Osteocyte (in vitro differentiated cells): ENCODE data around the gene TFRC. TPM values are rescaled to one million over a fixed set of nuclear protein-coding genes. Genes with fewer than 3 reads are reported as not detected.

Experiments
- DNase-seq: peaks from one replicate; pipeline ENCODE4 v3.0.0; 2021; ENCODE audit warnings: mixed read lengths; ENCODE audit not compliant: unreplicated experiment; ENCODE audit errors: extremely low spot score
- H3K27ac Mint-ChIP-seq: one replicate; pipeline ENCODE4 v1.8.0; 2021; ENCODE audit warnings: mild to moderate bottlenecking, mixed read lengths; ENCODE audit not compliant: unreplicated experiment
- H3K27me3 Mint-ChIP-seq: one replicate; pipeline ENCODE4 v1.8.0; 2021; ENCODE audit warnings: mixed read lengths; ENCODE audit not compliant: unreplicated experiment
- H3K36me3 Mint-ChIP-seq: one replicate; pipeline ENCODE4 v1.8.0; 2021; ENCODE audit warnings: mixed read lengths; ENCODE audit not compliant: unreplicated experiment
- H3K4me1 Mint-ChIP-seq: one replicate; pipeline ENCODE4 v1.8.0; 2021; ENCODE audit warnings: mixed read lengths; ENCODE audit not compliant: unreplicated experiment
- H3K4me3 Mint-ChIP-seq: one replicate; pipeline ENCODE4 v1.8.0; 2021; ENCODE audit warnings: mild to moderate bottlenecking, moderate library complexity, mixed read lengths; ENCODE audit not compliant: unreplicated experiment
- H3K9me3 Mint-ChIP-seq: one replicate; pipeline ENCODE4 v1.8.0; 2021; ENCODE audit warnings: mixed read lengths; ENCODE audit not compliant: unreplicated experiment
- total RNA-seq: library from RNA; stranded (reverse); gene quantifications from 2 replicates; pipeline ENCODE4 v1.2.1, GENCODE V29; 2021
- TF ChIP-seq, protein P1 (sequence below): fragments of 200-600 bp; sonication (generic); IDR thresholded peaks from 2 replicates; pipeline ENCODE4 v1.5.0; 2021; ENCODE audit warnings: antibody characterized with exemption, mild to moderate bottlenecking, moderate library complexity

TFRC gene
- total RNA-seq, 1 donor from 2014 or later, result 84.6 TPM

DNA sequence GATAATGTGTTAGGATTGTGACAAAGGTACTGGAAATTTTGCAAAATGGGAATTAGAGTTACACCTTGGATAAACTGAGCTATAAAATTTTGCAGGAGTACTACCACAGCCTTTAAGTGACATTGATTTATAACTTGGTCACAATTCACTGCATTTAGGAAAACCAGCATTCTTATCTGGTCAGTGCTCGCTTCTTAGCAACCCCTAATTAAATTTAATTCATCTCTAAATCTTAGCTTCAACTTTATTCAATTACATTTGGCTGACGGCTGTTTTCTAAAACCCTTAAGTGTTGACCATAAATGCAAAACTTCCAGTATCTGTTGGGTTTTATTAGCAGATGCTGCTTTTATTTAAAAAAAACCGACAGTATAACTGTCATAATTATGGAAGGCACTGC is 31.3 kb downstream of the TFRC start:
- TF ChIP-seq, protein P1, sequence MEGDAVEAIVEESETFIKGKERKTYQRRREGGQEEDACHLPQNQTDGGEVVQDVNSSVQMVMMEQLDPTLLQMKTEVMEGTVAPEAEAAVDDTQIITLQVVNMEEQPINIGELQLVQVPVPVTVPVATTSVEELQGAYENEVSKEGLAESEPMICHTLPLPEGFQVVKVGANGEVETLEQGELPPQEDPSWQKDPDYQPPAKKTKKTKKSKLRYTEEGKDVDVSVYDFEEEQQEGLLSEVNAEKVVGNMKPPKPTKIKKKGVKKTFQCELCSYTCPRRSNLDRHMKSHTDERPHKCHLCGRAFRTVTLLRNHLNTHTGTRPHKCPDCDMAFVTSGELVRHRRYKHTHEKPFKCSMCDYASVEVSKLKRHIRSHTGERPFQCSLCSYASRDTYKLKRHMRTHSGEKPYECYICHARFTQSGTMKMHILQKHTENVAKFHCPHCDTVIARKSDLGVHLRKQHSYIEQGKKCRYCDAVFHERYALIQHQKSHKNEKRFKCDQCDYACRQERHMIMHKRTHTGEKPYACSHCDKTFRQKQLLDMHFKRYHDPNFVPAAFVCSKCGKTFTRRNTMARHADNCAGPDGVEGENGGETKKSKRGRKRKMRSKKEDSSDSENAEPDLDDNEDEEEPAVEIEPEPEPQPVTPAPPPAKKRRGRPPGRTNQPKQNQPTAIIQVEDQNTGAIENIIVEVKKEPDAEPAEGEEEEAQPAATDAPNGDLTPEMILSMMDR, result no peak
- Mint-ChIP-seq H3K27ac (no peak overlapping the region), H3K4me3 (no peak overlapping the region), H3K36me3 (peaks cover 25% of the 10 kb centered on the region), H3K27me3 (no peaks in the 10 kb centered on the region), H3K9me3 (no peaks in the 10 kb centered on the region), H3K4me1 (no peaks in the 10 kb centered on the region)
- DNase-seq, result no peak

DNA sequence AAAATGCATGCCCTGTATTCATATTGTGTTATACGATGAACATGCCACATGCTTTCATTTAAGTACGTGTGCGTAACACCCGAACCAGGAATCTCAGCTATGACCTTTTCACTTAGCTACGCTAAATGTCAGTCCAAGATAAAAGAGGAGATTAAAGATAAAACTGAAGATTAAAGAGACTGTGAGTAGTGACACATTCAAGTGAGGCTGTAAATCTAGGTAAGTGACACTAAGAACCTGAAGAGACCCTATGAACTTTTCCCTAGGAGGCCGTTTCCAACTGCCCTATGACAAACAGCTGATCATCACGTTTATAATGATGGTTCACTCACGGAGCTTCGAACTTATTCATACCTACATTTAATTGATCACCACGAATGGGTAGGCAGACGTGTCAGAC is 32.2 kb downstream of the TFRC start:
- Mint-ChIP-seq H3K4me1 (no peaks in the 10 kb centered on the region), H3K27ac (no peak overlapping the region), H3K4me3 (no peak overlapping the region), H3K27me3 (no peaks in the 10 kb centered on the region), H3K9me3 (no peaks in the 10 kb centered on the region), H3K36me3 (peaks cover 16% of the 10 kb centered on the region)
- DNase-seq, result no peak
- TF ChIP-seq, protein P1, result no peak

DNA sequence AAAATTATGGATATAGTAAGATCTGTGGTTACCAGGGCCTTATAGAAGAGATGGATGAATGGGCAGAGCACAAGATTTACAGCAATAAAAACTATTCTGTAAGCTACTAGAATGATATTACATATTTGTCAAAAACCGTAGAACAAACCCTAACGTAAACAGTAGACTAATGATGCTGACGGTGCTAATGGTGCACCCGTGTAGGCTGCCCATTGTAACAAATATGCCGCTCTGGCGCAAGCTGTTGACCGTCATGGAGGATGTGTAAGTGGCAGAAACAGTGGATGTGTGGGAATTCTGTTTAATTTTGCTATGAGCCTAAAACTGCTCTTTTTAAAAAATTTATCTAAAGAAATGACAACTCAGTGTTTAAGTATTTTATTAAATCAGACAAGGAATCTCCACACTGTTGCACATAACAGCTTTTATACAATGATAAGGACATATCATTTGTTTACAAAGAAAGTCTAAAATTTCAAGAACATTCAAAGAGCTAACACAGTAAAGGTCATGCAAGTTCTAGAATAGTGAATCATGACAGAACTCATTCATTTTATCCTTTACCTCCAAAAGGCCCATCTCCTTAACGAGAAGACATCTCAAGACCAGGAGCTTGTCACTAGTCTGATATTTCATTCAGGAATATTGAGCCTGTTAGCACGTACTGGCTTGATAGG is 32.8 kb downstream of the TFRC start:
- no peak overlapping the region for H3K4me3 Mint-ChIP-seq
- H3K9me3 Mint-ChIP-seq, result no peaks in the 10 kb centered on the region
- H3K27ac Mint-ChIP-seq, result no peak overlapping the region
- peaks cover 13% of the 10 kb centered on the region for H3K36me3 Mint-ChIP-seq
- TF ChIP-seq, protein P1, result no peak
- H3K27me3 Mint-ChIP-seq, result no peaks in the 10 kb centered on the region
- DNase-seq, result no peak
- H3K4me1 Mint-ChIP-seq, result no peaks in the 10 kb centered on the region

DNA sequence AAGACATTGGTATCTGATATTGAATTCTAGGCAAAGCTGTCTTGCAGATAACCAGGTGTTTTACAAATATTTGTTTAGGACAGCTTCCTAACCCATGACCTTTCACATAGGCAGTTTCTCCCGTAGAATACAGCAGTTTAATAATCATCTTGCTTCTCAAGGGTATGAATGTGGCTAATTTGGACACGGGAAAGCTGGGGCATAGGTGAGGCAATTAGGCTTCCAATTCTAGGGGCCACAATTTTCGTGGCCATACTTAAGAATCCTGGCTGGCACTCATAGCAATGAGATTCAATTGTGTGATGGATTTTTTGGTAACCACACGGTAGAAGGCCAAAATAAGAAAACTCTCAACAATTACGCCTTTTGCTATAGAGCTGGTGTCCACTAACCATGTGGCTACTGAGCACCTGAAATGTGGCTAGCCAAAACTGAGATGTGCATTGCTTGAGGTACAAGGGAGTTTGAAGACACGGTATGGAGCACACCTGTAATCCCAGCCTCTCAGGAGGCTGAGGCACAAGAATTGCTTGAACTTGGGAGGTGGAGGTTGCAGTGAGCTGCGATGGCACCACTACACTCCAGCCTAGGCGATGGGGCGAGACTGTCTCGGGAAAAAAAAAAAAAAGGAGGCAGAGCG is 34.4 kb downstream of the TFRC start:
- H3K27me3 Mint-ChIP-seq, result no peaks in the 10 kb centered on the region
- H3K4me3 Mint-ChIP-seq, result no peak overlapping the region
- no peaks in the 10 kb centered on the region for H3K9me3 Mint-ChIP-seq
- H3K4me1 Mint-ChIP-seq, result no peaks in the 10 kb centered on the region
- DNase-seq, result no peak
- H3K27ac Mint-ChIP-seq, result no peak overlapping the region
- TF ChIP-seq, protein P1, result no peak
- peaks cover 8% of the 10 kb centered on the region for H3K36me3 Mint-ChIP-seq

DNA sequence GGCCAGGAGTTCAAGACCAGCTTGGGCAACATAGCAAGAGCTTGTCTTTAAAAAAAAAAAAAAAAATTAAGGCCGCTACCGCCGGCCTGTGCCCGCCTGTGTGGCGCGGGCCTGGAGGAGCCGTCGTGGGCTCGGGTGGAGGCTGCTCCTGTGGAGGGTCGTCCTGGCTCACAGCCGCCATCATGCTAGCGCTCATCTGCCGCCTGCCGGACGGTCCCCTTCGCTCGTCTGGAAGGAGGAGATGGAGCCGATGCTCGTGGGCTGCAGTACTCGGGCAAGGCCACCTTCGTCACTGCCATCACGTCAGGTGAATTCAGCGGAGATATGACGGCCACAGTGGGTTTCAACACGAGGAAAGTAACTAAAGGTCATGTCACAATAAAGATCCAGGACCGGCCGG is 37.4 kb downstream of the TFRC start:
- Mint-ChIP-seq H3K4me3 (no peak overlapping the region), H3K27me3 (peaks cover 4% of the 10 kb centered on the region), H3K36me3 (peaks cover 2% of the 10 kb centered on the region), H3K27ac (no peak overlapping the region), H3K9me3 (peaks cover 6% of the 10 kb centered on the region), H3K4me1 (no peaks in the 10 kb centered on the region)
- TF ChIP-seq, protein P1, result no peak
- DNase-seq, result no peak
